ENCODE data around the gene BPIFA2.

The BPIFA2 gene

DNA sequence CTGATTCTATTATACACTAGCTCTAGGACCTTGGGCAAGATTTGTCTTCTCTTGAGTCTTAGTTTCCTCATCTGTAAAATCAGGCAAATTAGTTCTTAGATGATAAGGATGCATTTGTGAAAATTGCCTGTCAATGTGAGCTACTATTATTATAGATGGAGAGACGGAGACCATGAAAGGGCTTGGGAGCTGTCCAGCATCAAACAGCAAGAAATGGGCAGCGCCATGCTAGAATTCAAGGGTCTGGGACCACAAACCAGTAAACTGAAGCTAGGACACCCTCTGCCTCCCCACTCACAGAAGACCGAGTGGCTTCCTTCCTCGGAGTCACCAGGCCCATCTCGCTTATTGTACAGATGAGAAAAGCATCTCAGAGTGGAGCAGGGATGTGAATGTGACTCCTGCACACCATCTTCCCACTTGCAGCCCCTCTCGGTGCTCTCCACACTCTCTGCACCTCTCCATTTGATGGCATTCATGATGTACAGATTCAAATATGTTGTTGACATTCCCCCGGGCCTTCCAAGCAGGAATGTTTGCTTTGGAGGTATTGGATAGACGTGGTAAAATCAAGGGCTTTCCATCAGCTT is 25.0 kb downstream of the BPIFA2 start:
- DNase-seq (ENCODE audit: low read depth in 2 of 2): no peak

DNA sequence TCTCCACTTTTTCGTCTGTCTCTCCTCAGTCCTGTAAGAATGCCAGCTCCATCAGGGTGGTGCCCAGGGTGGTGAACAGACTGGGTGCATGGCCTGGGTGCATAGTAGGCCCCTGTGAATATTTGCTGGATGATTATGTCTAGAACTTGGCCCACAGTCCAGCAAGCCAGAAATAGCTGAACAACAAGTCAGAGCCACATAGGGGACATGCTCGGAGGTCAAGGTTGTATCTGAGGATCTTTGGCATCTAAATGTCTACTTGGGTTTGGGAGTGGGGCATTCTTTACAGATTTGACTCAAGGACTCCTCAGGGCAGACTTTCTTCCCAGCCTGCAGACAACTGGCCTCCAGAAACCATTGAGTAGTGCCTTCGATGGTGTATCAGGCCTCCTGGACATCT is 31.1 kb downstream of the BPIFA2 start:
- DNase-seq (ENCODE audit: low read depth in 2 of 2): no peak

DNA sequence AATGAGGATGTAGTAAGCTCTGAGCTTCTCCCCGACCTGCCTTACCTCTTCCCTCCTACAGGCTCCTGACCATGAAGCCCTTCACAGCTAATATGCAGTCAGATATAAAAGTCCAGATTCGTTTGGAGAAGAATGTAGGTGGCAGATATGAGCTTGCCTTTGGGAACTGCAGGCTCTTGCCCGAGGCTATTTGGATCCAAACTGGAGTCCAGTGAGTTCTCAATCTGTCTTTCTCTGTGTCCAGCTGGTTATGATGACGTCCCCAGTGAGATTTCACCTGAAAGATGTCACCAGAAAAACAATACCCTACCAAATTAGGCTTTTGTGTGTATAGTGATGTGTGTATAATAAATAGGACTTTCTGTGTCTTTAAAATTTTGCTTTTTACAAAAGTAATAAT is 34.5 kb downstream of the BPIFA2 start:
- no peak for DNase-seq (ENCODE audit: low read depth in 2 of 2)

DNA sequence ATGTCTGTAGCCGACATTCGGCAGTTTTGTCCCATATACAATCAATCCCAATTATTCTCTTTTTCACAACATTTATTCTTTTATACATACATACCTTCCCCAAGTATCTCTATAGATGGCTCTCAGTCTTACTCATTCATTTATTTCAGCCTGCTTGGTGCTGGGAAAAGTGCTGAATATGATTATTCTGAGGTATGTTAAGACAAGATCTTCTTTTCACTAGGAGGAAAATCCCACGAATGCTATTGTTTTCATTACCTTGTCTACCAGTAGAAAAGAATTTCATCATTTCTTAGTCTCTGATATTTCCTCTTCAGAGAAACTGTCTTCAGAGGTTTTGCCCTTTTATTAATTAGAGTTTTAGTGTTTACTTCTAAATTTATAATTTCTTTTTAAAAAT is 35.5 kb downstream of the BPIFA2 start:
- DNase-seq (ENCODE audit: low read depth in 2 of 2): no peak

DNA sequence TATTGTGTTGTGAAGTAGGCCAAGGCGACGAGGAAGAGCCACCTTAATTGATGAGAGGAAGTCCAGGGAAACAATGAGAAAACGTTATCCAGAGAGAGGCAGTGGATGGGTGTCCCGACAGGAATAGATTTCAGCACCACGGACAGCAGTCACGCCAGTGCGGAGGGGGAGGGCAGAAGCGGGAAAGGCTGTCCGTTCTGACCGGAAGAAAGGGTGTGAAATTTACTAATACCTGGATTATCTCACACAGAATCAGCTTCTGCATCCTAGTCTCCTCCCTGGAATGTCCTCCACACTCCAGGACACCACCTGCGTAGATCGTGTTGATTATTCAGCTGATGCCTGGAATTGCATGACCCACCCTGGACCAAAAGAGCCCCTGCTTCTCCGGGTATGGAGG is 41.8 kb downstream of the BPIFA2 start:
- peak; percentile 1 to 2 for DNase-seq (ENCODE audit: low read depth in 2 of 2)

DNA sequence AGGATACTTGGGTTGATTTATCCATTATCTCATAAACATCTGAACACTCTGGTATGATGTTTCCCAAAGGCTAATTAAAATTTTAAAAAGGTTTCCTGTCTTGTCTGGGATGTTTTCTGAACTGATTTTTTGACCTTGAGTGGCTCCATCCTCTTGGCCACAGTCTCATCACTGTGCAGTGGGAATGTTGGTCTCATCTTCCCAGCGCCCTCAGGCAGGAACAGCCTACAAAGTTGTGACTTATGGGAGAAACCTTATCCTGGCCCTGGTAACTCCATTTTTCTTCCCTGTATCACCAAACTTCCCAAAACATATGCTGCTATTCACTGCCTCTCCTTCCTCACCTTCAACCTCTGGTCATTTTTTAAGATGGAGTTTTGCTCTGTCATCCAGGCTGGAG is 42.4 kb downstream of the BPIFA2 start:
- DNase-seq (ENCODE audit: low read depth in 2 of 2): no peak

DNA sequence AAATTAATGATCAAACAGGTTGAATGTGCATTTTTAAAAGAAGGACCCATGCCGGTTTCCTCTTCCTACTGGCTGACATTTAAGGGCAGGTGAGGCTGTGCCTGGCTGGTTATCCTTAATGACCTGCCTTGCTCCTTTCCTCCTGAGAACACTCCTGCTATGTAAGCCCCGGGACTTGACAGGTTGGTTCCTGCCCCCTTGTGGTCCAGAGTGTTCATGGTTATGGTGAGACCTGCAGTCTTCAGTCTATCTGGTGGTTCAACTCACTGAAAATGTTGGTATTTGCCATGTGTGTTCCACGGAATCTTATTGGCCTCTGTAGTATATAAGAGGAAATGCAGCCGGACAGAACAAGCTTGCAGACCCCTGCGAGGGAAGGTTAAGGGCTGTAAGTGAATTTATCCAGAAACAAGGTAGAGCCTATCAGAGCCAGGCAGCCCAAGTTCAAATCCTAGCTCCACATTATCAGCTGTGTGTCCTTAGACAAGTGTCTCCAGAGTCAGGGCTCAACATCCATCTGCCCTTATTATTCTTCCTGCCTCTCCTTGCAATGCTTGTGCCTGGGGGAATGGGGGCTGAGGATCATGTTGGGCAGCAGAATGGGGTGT is 44.0 kb downstream of the BPIFA2 start:
- DNase-seq (ENCODE audit: low read depth in 2 of 2): no peak

DNA sequence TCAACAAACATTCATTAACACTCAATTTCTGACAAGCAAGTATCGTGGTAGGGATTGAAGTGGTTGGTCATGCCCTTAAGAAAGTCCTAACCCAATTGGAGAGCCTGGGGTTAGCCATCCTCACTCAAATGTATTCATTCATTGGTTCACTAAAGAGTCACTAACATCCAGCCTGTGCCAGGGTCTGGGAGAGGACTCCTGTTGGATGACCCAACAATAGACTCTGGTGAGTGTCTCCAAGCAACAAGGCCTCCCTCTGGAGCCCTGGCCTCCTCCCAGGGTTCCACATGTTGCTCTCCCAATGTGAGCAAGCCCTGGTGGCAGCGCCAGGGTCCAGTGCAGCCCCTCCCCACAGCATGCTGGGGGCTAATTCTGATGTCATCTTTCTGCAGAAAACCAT is 49.1 kb downstream of the BPIFA2 start, which contains the start of gene BPIFA3:
TSS of gene BPIFA3 (plus strand) at position 301 of the 400 bp plus-strand sequence. CDS start 185 bp downstream, outside the sequence.
- no peak for DNase-seq (ENCODE audit: low read depth in 2 of 2)

DNA sequence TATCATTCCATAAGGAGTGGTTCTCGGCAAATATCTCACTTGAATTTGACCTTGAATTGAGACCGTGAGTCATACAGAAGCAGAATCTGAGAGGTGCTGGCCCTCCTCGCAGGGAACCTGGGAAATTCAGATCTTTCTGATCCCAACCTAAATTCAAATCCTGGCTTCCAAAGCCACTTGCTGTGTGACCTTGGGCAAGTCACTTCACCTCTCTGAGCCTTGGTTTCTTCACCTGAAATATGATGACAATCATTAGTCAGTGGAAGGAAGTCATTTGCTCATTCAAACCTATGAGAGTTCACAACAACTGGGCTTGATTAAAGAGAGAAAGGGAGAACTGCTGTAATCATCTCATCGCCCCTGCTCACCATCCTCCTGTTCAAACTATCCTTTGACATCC is 56.4 kb downstream of the BPIFA2 start:
- DNase-seq (ENCODE audit: low read depth in 2 of 2): no peak

DNA sequence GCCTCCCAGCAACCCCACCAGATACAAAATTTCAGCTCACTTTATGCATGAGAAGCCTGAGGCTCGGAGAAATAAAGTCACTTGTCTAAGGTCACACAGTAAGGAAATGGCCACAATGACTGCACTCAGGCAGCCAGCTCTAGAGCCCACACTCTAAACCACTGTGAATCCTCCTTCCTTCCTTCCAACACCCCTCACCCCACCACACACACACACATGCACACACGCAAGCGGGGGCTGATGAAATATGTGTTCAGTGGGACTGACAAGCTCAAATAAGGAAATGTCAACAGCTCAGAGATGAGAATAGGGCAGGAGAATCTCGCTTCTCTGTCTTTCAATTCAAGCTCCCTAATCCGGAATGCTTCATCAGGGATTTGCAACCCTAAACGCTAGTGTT is 61.9 kb downstream of the BPIFA2 start:
- DNase-seq (ENCODE audit: low read depth in 2 of 2): no peak
